ENCODE data around the gene FMN2.
"Not testable (repeated sequence)": the region's sequence is repeated elsewhere in the genome, so short reads cannot be mapped to it uniquely, and the experiment has no call there.

FMN2 gene

DNA sequence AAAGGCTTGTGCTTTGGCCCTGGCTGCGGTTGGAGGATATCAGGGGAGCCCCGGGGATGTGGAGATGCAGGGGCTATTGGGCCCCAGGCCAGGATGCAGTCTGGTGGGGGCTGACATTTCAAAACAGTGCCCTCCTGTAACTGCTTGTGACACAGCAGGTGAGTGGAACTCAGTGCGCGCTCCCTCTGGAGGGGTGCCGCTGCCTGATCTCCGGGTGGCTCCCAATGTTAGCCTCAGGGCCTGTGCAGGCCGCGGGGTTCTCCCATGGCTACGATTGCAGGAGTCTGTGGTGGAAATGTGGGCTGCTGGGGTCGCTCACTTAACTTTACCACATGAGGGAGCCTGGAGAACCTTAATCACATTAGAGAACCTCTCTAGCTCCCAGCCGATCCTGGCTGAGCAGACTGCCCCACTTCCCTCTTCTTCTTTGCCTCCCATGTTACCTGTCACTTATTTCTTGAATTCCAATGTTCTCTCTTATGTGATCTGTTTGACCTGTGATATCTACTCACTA, 163.2 kb downstream of the FMN2 start:
- DNase-seq (ENCODE audit: low spot score), result no peak

DNA sequence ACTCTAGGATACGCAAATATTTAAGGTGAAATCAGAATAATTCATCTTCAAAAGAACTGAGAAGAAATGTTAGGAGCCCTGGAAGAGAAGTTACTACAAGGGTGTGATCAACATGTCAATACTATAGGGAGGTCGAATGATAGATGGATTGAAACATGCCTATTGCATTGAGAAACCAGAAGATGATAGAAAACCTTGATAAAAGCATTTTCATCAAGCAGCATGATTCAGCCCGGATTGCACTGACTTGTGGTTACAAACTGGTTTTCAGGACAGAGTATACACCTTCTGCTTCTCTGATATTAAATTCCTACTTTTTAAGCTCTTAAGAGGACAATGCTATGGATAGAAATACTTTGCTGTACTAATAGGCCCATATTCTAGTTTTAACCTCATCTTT, 164.2 kb downstream of the FMN2 start:
- DNase-seq (ENCODE audit: low spot score), result no peak

DNA sequence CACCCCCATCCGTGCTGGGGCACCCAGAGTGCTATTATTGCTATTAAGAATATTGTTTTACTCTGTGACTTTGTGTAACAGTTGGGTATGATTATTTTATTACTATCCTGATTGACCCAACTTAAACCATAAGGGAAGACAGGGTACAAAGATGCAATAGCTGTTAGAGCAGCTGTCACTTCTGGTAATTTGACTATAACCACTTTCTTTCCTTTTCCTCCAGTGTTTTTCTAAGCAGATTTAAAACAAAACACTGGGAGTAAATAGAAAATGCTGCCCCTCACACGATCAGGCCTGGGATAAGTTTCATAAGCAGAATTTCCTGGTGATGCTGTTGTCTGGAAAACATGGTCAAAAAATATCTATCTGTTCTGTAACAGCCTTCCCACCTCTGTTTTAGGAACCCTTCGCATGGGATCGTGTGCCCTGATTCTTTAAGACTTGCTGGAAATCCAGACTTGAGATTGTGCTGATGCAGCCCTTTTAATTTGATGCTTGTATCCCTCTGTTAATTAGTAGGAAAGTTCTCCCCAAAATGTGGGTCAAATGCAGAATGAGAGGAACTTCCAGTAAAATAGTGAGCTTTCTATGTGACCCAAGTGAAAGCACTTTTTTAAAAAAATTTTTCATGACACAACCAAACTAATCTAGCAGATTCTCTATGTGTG, 165.3 kb downstream of the FMN2 start:
- no peak for DNase-seq (ENCODE audit: low spot score)

DNA sequence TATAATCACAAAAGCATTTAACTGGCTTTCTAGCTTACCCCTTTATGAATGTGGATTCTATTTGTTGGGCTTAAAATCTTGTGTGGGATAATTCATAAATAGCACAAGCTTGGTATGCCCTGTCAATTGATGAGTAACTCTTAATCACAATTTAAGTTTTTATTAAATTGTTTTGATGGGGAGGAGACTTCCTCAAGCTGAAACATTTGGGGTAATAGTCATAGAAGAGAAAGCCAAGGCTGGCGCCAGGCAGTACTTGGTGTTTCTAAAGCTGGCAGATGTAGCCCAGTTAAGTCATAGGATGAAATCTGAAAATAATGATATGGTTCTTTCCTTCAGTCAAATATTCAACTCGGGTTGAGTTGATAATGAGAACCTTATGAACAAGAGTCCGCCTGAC, 167.2 kb downstream of the FMN2 start:
- DNase-seq (ENCODE audit: low spot score), result no peak

DNA sequence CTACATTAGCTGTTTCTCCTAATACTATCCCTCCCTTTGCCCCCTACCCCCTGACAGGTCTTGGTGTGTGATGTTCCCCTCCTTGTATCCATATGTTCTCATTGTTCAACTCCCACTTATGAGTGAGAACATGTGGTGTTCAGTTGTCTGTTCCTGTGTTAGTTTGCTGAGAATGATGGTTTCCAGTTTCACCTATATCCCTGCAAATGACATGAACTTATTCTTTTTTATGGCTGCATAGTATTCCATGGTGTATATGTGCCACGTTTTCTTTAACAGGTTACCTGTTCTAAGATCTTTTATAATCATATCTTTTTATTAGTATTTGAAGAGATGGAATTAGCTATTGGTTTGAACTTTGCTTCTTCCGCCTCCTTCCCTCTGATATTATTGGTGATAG, 172.8 kb downstream of the FMN2 start:
- not testable (repeated sequence) for DNase-seq (ENCODE audit: low spot score)

DNA sequence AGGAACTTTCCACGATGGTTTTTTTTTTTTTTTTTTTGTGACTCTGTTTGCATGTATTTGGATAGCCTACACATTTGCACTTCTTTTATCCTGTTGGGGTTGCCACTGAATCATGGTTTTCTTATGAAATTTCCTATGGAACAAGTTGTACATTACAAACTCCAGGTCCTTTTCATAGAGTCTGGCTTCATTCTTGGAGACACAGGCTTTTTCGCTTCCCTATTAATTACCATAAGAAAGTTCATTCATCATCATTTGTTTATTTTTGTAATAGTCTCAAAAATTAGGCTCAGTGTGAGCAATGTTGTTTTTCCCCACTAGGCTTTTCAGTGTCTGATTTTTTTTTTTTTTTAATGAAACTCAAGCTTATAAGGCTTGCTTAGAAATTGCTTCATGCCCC, 179.4 kb downstream of the FMN2 start:
- DNase-seq (ENCODE audit: low spot score), result no peak

DNA sequence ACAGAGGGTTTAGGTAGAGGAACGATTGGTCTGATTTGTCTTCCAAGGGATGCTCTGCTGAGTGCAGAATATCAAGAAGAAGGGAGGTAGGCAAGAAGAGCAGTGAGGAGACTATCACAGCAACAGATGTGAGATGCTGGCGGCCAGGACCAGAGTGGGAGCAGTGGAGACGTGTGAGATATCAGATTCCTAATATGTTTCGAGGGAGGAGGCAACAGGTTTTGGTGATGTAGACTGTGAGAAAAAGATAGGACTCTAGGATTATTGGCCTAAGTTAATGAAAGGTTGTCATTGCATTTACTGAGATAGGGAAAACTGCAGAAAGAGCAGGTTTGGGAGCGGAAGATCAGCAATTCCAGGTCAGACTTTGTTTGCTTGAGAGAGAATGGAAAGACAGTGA, 182.9 kb downstream of the FMN2 start:
- DNase-seq (ENCODE audit: low spot score), result no peak

DNA sequence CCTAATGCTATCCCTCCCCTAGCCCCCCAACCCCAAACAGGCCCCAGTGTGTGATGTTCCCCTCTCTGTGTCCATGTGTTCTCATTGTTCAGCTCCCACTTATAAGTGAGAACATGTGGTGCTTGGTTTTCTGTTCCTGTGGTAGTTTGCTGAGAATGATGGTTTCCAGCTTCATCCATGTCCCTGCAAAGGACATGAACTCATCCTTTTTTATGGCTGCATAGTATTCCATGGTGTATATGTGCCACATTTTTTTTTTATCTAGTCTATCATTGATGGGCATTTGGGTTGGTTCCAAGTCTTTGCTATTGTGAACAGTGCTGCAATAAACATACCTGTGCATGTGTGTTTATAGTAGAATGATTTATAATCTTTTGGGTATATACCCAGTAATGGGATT, 183.5 kb downstream of the FMN2 start:
- DNase-seq (ENCODE audit: low spot score), result not testable (repeated sequence)

DNA sequence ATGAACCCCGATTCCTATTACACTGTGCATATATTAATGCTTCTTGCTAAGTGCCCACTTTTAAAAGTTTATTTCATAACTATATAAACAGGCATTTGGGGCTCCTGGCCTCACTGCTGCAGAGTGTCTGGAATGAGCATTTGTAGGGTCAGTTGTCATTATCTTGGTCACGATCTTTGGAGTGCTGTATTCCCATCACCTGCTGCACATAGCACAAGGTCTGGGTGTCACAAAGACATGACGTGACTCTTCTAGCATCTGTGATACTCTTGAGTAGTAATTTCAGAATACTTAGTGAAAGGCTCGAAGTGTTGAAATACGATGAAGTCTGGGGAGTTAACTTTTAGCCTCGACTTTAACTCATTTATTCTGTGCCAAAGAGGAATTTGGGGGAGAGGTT, 186.4 kb downstream of the FMN2 start:
- no peak for DNase-seq (ENCODE audit: low spot score)

DNA sequence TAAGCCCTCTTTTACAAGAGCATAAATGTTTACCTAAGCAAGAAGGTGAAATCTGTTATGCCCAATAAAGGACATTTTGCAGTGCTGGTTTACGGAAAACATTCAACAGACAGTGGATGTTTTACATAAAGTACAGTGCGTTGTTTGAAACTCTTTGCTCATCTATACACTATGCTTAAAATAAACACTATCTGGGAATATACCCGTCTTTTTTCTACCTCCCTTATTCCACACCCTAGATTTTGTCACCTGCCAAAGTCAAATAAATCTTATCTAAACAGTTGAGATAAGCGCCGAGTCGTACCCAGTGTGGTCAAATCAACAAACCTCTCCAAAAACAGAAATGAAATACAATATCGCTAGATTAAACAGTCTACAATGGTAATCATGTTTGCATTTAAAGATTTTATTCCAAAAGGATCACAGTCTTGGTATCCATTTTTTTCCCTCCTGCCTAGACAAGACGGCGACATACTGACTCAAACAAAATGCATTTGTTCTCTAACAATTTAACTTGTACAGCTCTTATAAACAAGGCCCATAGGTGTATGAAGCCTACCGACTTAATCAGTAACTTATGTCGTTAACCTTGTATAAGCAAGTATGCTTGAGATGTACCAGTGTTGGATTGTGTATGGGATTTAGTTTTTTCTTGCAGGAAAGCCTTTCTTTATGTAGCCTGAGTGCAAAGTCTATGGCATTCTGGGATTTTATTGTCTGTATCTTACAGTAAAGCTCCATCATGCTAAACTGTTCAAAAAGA, 189.1 kb downstream of the FMN2 start:
- no peak for DNase-seq (ENCODE audit: low spot score)

DNA sequence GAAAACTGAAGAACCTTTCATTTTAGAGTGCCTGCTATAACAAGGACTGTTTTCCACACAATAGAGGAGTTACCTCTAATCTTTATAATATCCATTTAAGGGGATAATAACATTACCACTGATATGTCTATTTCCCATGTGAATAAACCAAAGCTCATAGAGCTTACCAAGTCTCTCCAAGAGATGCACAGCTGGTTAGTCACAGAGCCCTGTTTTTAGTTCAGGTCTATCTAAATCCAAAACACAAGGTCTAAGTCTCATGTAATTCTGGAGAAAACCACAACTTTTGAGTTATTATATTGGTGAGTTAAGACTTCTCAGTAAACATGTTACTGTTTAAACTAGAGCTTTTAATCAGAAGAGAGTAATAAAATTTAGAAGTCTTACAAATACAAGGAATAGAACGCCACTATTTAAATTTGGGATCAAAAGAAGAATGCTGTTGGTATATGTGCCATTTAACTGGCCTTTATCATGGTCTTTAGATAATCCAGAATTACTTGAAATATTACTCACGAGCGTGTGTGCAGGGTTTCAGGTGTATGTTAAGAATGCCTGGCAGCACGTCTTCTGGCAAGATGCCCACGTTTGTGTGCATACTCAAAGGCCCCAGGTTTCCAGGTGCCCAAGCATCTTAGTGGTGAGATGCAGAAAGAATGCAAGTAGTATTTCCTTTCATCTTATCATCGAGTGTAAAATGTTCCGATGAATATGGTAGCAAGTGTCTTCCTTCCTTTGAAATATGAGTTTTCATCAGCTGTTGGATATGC, 190.6 kb downstream of the FMN2 start:
- no peak for DNase-seq (ENCODE audit: low spot score)

DNA sequence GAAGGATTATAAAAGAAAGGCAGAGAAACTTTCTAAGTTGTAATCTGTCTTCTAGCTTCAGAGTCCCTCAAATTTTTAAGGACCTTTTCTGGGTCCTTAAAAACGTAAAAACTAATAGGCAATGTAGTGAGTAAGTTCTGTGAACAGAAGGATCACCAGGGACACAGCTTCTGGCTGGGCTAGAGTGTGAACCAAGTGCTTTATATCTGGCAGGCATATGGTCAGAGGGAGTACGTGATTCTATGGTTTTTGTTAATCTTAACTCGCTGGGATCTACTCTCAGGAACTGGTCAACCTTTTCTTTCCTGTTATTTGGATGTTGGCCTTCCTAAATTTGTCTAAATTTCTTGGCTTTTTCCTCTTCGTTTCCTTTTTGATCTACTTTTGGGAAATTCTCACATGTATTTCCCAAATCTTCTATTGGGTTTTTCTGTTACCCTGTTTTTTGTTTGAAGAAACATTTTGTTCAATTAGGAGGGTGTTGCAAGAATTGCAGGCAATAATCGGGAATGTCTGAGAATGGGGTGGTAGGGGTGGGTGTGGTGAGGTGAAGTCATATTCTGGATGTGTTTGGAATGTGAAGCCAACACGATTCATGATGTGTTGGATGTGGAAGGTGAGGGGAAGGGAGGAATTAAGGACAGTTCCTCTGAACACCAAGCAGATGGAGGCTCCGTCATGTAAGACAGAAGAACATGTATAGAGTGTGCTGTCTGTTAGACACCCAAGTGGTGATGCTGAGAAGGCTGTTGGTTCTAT, 193.2 kb downstream of the FMN2 start:
- DNase-seq (ENCODE audit: low spot score), result no peak

DNA sequence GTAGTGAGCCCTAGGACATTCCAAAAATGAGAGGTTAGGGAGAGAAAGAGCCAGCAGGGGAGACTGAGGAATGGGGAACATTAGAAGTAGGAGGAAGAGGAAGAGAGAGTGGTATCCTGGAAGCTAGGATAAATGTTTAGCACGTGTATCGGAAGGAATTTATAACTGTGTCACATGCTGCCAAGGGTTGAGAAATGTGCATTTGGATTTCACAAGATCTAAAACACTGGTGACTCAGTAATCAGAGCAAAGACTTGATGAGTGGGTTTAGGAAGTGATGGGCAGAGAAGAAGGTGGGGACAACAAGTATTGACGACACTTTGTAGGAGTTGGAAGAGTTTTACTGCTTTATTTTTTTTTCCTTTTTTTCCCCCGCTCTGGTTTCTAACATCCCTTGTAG, 193.9 kb downstream of the FMN2 start:
- DNase-seq (ENCODE audit: low spot score), result no peak

DNA sequence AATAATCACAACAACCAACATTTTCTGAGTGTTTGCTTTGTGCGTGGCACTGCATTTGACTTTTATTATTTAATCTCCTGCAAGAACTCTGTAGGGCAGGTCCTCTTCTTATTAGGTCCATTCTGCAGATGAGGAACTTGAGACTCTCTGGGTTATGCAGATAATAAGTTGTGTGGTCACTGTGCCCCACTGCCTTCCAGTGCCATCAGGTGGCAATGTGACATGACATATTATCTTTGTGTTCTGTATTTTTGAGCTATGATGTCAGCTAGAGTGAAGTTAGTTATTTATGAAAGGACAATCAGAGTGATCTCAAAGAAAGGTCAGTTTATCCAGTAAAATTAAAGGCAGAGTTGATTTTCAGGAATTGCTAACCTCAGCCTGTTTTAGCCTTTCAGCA, 196.0 kb downstream of the FMN2 start:
- no peak for DNase-seq (ENCODE audit: low spot score)

DNA sequence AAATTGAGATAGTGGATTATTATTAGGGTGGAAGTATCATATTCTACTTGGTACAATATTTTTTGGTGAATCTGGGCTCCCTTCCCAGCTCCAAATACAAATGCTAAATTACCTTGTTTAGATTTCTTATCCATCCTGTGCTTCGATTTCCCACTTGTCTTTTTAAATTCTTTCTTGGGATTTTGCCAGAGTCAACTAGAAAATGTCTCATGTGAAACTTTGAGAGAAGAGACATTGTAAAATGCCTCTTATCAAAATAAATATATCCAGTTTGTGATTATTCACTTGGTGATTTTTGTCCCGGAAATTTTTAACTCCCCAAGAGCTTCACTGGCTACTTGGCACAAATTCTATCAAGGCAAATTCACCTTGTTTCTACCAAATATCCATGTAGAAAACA, 202.0 kb downstream of the FMN2 start:
- DNase-seq (ENCODE audit: low spot score), result no peak

DNA sequence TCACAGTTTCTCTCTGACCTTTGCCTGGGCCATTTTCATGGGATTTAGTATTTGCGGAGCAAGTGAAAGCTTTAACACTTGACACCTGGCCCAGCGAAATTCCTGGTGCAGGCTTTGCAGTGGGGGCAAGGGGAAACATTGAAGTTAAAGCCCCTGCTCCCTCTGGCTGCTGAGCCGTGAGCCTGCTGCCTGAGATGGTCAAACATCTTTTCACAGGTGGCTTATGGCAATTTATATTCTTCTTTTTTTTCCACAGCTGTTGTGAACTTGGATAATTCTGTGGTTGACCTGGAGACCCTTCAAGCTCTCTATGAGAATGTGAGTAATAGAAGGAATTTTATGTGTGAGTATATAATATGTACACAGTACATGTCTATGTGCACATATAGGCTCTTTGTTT, 202.9 kb downstream of the FMN2 start:
- no peak for DNase-seq (ENCODE audit: low spot score)

DNA sequence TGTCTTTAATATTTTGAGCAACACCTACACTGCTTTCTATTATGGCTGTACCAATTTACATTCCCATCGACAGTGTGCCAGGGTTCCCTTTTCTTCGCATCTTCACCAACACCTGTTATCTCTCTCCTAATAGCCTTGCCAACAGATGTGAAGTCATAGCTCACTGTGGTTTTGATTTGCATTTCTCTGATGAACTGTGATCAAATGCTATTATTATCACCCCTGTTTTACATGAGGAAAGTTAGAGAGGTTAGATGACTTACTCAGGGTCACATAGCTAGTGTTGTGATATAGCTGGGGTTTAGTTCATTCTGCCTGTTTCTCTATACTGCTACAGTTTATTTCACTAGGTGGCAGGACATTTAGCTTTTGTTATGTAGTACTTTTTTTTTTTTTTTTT, 204.1 kb downstream of the FMN2 start:
- no peak for DNase-seq (ENCODE audit: low spot score)

DNA sequence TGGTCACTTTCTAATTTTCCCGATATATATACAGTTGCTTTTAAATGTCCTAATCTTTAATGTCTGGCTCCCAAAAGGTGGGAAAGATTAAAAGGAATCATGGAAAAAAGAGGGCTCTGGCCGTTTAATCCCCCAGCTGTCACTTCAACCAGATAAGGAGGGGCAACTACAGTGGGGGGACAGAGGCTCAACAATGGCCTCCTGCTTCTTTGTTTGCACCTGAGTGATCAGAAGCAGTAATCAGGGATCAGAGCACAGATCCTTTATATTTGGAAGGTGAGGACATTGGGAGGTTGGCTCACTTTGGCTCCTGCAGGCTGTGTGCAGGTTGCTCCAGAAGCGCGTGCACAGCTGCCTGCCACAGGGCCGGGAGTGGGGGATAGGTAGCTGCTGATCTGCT, 212.8 kb downstream of the FMN2 start:
- DNase-seq (ENCODE audit: low spot score), result no peak

DNA sequence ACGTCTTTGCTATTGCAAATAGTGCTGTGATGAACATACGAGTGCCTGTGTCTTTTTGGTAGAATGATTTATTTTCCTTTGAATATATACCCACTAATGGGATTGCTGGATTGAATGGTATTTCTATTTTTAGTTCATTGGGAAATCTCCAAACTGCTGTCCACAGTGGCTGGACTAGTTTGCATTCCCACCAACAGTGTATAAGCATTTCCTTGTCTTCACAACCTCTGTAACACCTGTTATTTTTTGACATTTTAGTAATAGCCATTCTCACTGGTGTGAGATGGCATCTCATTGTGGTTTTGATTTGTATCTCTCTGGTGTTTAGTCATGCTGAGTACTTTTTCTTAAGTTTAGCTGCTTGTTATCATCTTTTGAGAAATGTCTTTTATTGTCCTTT, 215.0 kb downstream of the FMN2 start:
- DNase-seq (ENCODE audit: low spot score), result no peak

DNA sequence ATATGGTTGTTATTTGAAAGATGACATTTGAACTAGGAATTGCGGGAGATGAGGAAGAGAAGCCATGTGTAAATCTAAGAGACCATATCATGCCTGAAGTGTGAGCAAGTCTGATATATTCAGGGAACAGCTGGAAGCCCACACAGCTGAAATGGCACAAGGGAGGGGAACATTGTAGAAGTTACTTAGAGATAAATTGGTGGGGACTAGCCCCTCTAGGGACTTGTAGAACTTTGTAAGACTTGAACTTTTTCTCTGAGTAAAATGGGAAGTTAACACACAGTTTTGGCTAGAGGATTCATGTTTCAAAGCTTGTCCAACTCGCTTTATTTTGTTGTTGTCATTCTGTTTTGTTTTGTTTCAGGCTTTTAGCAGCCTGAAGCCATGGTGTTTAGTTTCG, 216.4 kb downstream of the FMN2 start:
- no peak for DNase-seq (ENCODE audit: low spot score)

DNA sequence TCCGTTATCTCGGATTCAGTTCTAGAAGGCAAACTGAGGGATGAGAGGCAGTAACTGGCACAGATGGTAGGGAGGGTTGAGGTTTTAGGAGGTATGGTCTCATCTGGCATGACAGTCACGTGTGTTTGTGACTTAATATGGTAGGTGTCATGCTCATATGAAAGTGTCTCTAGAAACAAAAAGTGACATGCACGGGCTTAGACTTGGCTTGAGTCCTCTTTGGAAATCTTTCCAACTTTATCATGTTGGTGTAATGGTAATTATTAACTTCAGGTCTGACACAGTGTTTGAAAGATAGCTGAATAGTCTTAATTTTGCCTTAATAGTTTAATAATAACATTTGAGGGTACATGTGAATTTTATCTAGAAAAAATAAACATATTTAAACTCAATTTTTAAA, 218.1 kb downstream of the FMN2 start:
- no peak for DNase-seq (ENCODE audit: low spot score)

DNA sequence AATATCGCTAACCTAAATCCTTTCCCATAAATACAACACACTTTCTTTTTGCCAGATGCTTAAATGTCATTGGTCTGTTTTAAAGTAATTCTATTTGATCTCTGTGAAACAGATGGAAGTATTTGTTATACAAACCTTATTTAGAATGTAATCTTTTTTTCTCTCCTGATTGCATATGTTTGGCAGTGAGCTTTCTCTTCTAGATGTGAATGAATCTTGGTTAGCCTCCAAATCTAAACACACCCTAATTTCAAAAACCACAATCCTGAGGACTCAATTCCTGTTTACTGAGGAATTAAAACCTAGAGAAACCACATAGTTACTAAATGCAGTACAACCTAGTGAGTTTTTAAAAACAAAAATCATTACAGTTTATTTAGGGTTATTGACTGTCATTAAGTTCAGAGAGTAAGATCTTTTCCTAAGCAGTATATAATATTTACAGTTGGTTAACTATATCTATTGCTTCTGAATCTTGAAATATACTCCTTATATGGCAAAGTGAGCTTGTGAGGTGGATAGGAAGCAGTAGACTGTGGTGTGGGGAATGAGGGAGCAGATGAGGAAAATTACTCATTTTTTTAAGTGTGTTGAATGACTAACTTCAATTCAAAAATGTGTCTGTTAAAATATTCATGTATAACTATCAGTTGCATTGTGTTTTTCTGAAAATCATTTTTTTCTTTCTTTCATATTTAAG, 218.7 kb downstream of the FMN2 start:
- no peak for DNase-seq (ENCODE audit: low spot score)

Measured in pons (tissue), 1 donor.